ENCODE results near the gene PTPRG. TPM values are rescaled to one million over a fixed set of nuclear protein-coding genes. Genes with fewer than 3 reads are reported as not detected.

Gene PTPRG
- total RNA-seq, 1 donor from 2014 or later = 4.2 TPM

DNA sequence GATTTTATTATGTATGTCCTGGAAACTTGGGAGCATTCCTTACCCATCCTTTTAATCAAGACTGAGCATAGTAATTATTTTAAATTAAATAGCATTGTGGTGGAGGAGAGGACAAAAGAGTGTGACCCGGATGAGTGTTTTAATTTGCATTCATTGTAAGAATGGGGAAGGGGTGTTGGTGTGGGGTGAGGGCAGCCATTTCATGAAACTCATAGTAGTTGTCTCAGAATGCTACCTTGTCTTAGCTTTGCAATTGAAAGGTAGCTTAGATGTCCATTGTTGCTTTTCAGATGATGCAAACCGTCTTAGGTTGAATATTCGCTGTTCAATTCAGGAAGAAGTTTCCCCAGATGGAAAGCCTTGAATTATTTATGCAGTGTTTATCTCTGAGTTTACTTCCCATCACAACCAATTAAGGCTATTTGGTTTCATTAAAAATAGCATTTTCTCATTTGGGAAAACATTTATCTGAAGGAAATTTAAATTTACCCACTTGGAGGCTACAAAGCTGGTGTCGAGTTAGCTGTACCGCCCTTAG lies 483.6 kb downstream of the PTPRG start:
- no peaks in the 10 kb centered on the region for H3K36me3 Mint-ChIP-seq (ENCODE audit: low read depth)
- H3K27ac Mint-ChIP-seq = no peak overlapping the region
- H3K4me3 Mint-ChIP-seq = no peak overlapping the region
- H3K4me1 Mint-ChIP-seq = no peaks in the 10 kb centered on the region
- DNase-seq = no peak
- intact Hi-C loops (cut with micrococcal nuclease) = no loop called here
- no peaks in the 10 kb centered on the region for H3K9me3 Mint-ChIP-seq
- H3K27me3 Mint-ChIP-seq = no peaks in the 10 kb centered on the region

DNA sequence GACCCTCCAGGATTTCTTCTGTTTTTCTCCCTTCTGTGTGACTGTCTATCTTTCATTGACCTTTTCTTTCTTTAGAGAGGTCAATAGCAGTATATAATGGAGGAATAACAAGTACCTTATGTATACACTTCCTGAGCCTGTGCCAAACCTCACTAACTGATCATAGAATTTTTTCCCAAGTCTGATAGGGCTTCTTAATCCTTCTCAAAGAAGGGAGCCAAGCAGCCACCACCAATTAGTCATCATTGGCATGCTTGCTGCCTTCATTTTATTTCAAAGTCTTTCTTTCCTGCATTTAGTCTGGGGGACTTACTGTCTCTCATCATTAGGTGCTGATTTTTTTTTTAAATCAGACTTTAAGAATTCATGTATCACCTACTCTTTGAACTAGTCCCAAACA lies 485.0 kb downstream of the PTPRG start:
- H3K27me3 Mint-ChIP-seq = no peaks in the 10 kb centered on the region
- H3K36me3 Mint-ChIP-seq (ENCODE audit: low read depth) = no peaks in the 10 kb centered on the region
- intact Hi-C loops (cut with micrococcal nuclease) = no loop called here
- no peak overlapping the region for H3K4me3 Mint-ChIP-seq
- no peak overlapping the region for H3K27ac Mint-ChIP-seq
- no peaks in the 10 kb centered on the region for H3K9me3 Mint-ChIP-seq
- no peak for DNase-seq
- H3K4me1 Mint-ChIP-seq = no peaks in the 10 kb centered on the region

DNA sequence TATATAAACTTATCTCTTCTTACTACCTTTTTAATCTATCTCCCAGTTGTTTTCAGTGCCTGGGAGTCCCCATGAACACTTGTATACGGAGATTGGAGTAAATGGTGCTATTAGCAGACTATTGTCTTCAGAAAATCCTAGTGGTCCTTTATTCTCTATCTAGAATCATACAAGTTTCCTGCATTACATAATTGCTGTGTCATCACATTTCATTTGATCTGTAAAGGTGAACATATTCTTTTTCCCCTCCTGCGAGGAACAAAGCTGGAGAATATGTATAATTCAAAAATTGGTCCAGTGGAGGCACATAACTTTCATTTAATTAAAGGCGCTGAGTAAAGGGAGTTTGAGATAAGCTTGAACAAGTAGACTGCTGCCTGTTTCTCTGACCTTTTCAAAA lies 487.2 kb downstream of the PTPRG start:
- no peak overlapping the region for H3K4me3 Mint-ChIP-seq
- H3K9me3 Mint-ChIP-seq = no peaks in the 10 kb centered on the region
- DNase-seq = no peak
- no peaks in the 10 kb centered on the region for H3K36me3 Mint-ChIP-seq (ENCODE audit: low read depth)
- no peaks in the 10 kb centered on the region for H3K4me1 Mint-ChIP-seq
- H3K27ac Mint-ChIP-seq = no peak overlapping the region
- intact Hi-C loops (cut with micrococcal nuclease) = no loop called here
- H3K27me3 Mint-ChIP-seq = no peaks in the 10 kb centered on the region

DNA sequence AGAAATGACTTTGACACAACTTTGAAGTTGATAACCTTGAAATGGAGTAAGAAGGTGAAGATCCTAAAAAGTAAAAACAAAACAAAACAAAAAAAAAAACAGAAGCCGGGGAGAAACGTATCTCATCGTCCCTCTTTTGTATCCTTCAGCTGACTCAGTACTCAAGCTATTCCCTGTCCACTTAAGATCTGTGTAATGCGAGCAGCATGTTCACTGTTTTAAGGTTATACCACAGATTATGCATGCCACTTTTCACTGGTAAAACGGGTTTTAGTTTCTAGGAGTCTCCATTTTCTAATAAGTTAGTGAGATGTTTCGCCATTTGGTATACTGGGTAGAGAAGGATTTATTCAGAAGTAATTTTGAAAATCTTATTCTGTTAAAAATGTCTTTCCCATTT lies 487.7 kb downstream of the PTPRG start:
- H3K27ac Mint-ChIP-seq = no peak overlapping the region
- H3K4me3 Mint-ChIP-seq = no peak overlapping the region
- H3K27me3 Mint-ChIP-seq = no peaks in the 10 kb centered on the region
- intact Hi-C loops (cut with micrococcal nuclease) = no loop called here
- no peaks in the 10 kb centered on the region for H3K36me3 Mint-ChIP-seq (ENCODE audit: low read depth)
- H3K9me3 Mint-ChIP-seq = no peaks in the 10 kb centered on the region
- H3K4me1 Mint-ChIP-seq = no peaks in the 10 kb centered on the region
- no peak for DNase-seq

DNA sequence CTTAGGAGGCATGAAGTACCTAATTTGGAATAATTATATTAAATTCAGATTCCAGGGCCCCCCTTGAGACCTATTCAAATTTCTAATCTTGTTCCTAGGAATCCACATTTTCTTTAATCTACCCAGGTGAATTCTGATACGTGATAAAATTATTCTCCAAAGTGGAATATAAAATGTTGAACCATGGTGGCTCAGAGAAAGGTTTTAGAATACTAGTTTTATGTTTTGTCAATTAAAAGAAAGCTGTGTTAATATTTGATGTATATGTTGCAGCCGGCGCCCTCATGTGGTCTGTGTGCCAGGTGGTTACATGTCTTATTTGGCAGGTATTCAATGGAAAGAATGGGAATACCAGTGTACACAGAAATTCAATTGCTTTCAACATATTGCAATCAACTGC lies 490.1 kb downstream of the PTPRG start:
- Mint-ChIP-seq H3K4me1 (no peaks in the 10 kb centered on the region), H3K4me3 (no peak overlapping the region), H3K27me3 (no peaks in the 10 kb centered on the region), H3K27ac (no peak overlapping the region), H3K9me3 (no peaks in the 10 kb centered on the region), H3K36me3 (ENCODE audit: low read depth) (no peaks in the 10 kb centered on the region)
- no peak for DNase-seq
- intact Hi-C loops (cut with micrococcal nuclease) = no loop called here

DNA sequence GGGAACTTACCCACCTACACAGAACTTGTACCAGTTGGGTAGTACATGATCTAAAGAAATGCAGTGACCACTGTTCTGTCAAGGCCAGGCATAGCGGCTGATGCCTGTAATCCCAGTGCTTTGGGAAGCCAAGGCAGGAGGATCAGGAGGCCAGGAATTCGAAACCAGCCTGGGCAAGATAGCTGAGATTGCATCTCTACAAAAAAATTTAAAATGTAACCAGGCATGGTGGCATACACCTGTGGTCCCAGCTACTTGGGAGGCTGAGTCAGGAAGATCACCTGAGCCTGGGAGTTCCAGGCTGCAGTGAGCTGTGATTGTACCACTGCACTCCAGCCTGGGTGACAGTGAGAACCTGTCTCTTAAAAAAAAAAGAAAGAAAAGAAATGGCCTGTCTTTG lies 491.0 kb downstream of the PTPRG start:
- no peak overlapping the region for H3K27ac Mint-ChIP-seq
- no peaks in the 10 kb centered on the region for H3K27me3 Mint-ChIP-seq
- H3K9me3 Mint-ChIP-seq = no peaks in the 10 kb centered on the region
- no peaks in the 10 kb centered on the region for H3K4me1 Mint-ChIP-seq
- no peak overlapping the region for H3K4me3 Mint-ChIP-seq
- no peak for DNase-seq
- H3K36me3 Mint-ChIP-seq (ENCODE audit: low read depth) = no peaks in the 10 kb centered on the region
- intact Hi-C loops (cut with micrococcal nuclease) = no loop called here

DNA sequence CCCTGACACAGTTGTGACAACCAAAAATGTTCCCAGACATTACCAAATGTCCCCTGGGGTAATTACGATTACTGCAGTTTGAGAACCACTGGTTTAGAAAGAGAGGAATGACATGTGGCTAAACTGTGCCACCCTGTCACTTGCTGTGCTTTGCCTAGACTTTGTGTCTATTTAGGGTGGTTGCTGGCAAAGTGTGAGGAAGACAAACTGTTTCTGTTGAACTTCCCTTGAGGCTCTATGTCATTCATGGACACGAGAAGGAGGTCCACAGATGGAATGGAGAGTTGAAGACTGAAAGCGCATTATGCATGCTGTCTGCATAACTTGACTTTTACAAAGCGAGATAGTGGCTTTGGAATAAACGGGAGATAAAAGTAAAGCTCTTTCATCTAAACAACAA lies 495.3 kb downstream of the PTPRG start:
- Mint-ChIP-seq H3K36me3 (ENCODE audit: low read depth) (no peaks in the 10 kb centered on the region), H3K4me1 (no peaks in the 10 kb centered on the region), H3K27ac (no peak overlapping the region), H3K27me3 (no peaks in the 10 kb centered on the region), H3K9me3 (no peaks in the 10 kb centered on the region), H3K4me3 (no peak overlapping the region)
- intact Hi-C loops (cut with micrococcal nuclease) = no loop called here
- DNase-seq = no peak

DNA sequence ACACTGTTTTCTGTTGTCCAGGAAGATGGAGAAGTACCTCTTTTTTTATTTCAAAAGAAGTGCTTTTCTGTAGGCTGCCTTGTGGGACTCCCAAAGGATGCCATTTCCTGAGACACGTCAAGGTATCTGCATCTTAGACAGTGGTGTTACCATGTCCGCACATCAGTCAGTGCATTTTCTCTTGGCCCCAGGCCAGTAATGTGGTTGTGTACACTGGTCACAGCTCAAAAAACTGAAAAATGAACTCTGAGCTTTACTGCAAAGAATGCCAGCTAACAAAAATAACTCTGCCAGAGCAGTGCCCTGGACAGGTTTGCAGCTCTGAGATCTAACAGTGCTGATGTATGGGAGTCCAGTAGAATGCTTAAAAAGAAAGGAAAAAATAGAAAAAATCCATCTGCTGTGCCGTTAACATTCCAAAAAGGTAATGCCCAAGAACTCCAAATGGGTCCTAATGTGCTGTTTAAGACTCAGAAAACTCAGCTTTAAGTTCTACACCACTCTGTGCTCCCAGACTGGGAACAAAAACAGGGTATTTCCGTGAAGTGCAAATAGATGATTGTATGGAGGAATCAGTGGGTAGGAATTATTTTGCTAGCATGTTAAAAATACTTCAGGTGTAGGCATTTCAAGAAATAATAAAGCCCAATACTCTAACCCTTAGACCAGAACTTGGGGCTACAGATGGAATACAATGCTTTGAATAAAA lies 496.1 kb downstream of the PTPRG start:
- H3K36me3 Mint-ChIP-seq (ENCODE audit: low read depth) = no peaks in the 10 kb centered on the region
- H3K9me3 Mint-ChIP-seq = no peaks in the 10 kb centered on the region
- intact Hi-C loops (cut with micrococcal nuclease) = no loop called here
- H3K27ac Mint-ChIP-seq = no peak overlapping the region
- no peaks in the 10 kb centered on the region for H3K27me3 Mint-ChIP-seq
- no peak overlapping the region for H3K4me3 Mint-ChIP-seq
- no peak for DNase-seq
- no peaks in the 10 kb centered on the region for H3K4me1 Mint-ChIP-seq

DNA sequence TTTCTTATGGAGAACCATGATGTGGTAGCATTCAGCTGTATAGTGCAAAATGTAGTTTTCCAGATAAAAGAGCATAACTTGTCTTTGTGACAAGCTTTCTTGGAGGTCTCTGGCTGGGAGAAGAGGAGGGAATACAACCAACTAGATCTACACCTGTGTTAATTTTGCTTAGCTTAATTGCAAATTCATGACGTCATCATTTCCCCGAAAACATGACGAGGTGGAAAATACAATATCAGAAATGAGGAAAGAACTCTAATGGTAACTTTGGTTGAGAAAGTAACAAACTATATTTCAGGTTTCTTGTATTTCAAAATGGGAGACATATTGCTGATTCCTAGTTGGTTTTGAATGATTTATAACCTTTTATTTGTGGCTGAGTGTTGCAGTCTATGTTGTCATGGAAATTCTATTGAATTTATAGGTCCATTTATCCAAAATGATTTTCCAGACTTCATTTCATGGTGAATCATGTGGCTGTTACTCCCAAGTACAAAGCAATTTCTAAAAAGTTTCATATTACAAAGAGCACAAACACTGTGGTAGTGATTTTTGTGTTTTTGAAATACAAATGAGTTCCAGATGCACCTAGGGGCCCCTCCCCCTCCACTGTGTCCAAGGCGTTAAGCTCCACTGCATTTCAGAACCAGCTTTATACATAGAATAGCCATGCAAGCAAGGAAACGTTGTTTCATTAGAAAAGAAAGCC lies 504.8 kb downstream of the PTPRG start:
- no peaks in the 10 kb centered on the region for H3K9me3 Mint-ChIP-seq
- H3K27me3 Mint-ChIP-seq = no peaks in the 10 kb centered on the region
- H3K27ac Mint-ChIP-seq = no peak overlapping the region
- no peak for DNase-seq
- H3K36me3 Mint-ChIP-seq (ENCODE audit: low read depth) = no peaks in the 10 kb centered on the region
- no peak overlapping the region for H3K4me3 Mint-ChIP-seq
- H3K4me1 Mint-ChIP-seq = no peaks in the 10 kb centered on the region
- intact Hi-C loops (cut with micrococcal nuclease) = no loop called here

DNA sequence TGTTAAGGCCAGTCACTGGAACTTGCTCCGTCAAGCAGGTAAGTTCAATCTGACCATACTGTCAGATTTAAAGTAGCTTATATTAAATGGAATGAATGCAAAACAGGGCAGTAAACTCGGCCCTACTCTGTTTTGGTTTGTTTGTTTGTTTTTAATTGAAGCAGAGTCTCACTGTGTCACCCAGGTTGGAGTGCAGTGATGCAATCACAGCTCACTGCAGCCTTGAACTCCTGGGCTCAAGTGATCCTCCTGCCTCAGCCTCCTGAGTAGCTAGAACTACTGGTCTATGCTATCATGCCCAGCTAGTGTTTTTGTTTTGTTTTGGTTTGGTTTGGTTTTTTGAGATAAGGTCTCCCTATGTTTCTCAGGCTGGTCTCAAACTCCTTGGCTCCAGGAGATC lies 507.0 kb downstream of the PTPRG start:
- H3K4me1 Mint-ChIP-seq = no peaks in the 10 kb centered on the region
- no peak for DNase-seq
- no peak overlapping the region for H3K4me3 Mint-ChIP-seq
- no peaks in the 10 kb centered on the region for H3K36me3 Mint-ChIP-seq (ENCODE audit: low read depth)
- H3K27ac Mint-ChIP-seq = no peak overlapping the region
- H3K9me3 Mint-ChIP-seq = no peaks in the 10 kb centered on the region
- no peaks in the 10 kb centered on the region for H3K27me3 Mint-ChIP-seq
- intact Hi-C loops (cut with micrococcal nuclease) = no loop called here

DNA sequence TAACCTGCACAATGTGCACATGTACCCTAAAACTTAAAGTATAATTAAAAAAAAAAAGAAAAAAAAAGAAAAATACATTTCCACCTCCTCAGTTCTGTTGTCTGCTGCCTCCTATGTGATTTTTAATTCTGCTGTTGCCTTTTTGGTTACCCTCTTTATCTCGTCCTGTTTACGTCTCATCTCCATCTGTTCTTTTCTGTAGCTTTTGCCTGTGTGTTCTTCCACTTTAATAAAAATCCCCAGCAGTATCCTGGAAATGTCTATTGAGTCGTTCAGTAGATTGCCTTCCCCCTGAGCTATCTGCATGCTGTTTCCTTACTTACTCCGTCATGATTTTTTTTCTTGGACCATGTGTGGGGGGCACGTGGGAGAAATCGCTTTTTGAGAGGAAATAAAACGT lies 509.5 kb downstream of the PTPRG start:
- Mint-ChIP-seq H3K36me3 (ENCODE audit: low read depth) (no peaks in the 10 kb centered on the region), H3K9me3 (no peaks in the 10 kb centered on the region), H3K4me3 (no peak overlapping the region), H3K4me1 (no peaks in the 10 kb centered on the region), H3K27me3 (no peaks in the 10 kb centered on the region), H3K27ac (no peak overlapping the region)
- intact Hi-C loops (cut with micrococcal nuclease) = no loop called here
- DNase-seq = no peak

DNA sequence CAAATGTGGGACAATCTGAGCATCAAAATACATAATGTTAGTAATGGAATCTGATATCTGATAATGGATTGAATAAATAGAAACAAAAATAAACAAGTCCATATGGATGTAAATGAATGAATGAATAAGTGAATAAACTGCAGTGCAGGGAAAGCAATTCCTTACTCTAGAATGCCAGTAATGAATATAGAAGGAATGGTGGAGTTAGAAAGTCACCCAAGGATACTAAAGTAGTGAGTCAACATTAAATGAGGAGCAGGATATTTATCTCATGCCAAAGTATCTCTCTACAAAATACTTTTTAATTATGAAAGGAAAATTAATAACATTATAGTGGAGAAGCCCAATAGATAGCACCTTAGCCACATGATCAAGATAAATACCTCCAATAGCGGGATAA lies 511.7 kb downstream of the PTPRG start:
- no peaks in the 10 kb centered on the region for H3K36me3 Mint-ChIP-seq (ENCODE audit: low read depth)
- no peak for DNase-seq
- no peak overlapping the region for H3K27ac Mint-ChIP-seq
- H3K4me1 Mint-ChIP-seq = no peaks in the 10 kb centered on the region
- H3K27me3 Mint-ChIP-seq = no peaks in the 10 kb centered on the region
- H3K4me3 Mint-ChIP-seq = no peak overlapping the region
- no peaks in the 10 kb centered on the region for H3K9me3 Mint-ChIP-seq
- intact Hi-C loops (cut with micrococcal nuclease) = no loop called here

DNA sequence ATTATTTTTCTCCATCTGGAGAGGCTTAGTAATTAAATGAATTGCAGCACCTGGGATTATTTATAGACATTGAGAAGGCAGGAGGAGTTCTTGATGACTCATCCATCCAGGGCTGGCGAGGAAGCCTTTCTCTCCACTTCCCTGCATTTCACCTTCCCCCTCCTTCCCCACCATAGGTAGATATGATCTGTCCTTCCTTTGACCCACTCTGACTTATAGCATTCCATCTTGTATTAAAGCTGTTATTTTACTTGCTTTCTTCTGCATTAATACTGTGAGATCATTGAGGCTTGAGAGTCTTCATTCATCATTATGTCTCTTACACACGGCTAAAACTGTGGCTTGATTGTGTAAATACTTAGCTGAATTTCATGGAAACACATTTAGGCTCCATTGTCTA lies 523.2 kb downstream of the PTPRG start:
- H3K27ac Mint-ChIP-seq = no peak overlapping the region
- no peaks in the 10 kb centered on the region for H3K36me3 Mint-ChIP-seq (ENCODE audit: low read depth)
- H3K27me3 Mint-ChIP-seq = peaks cover 1% of the 10 kb centered on the region
- DNase-seq = no peak
- no peaks in the 10 kb centered on the region for H3K9me3 Mint-ChIP-seq
- H3K4me1 Mint-ChIP-seq = no peaks in the 10 kb centered on the region
- H3K4me3 Mint-ChIP-seq = no peak overlapping the region
- intact Hi-C loops (cut with micrococcal nuclease) = no loop called here

DNA sequence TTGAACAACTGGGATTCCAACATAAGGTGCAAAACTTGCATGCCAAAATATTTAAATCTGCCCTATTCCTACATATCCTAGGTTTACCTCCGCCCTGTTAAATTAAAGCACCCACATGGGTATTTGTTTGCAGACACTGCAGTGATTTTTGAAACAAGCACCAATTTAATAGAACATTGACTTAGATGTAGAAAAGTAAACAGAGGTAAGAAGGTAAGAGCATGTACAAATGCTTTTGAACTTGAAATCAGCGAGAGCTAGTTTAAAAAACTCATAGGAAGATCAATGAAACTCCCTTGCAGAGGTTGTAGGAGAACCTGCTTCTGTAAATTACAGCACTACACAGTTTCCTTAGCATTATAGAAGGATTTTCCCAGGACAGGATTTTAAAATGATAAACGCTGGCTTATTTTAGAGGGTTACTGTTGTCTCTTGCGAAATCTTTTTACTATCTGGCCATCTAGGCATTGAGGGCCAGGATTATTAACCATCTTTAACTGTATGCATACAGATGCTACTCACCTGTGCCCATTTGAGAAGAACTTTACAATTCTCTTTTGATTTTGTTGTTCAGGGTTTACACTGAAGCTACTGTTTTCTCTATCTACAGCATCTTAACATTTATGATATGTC lies 527.2 kb downstream of the PTPRG start:
- Mint-ChIP-seq H3K27me3 (peaks cover 1% of the 10 kb centered on the region), H3K4me3 (no peak overlapping the region), H3K27ac (no peak overlapping the region), H3K9me3 (no peaks in the 10 kb centered on the region), H3K36me3 (ENCODE audit: low read depth) (no peaks in the 10 kb centered on the region), H3K4me1 (no peaks in the 10 kb centered on the region)
- DNase-seq = no peak
- intact Hi-C loops (cut with micrococcal nuclease) = no loop called here

Data from activated CD4-positive, alpha-beta T cell treated with anti-CD3 and anti-CD28 coated beads, Interleukin-2, amount 10 ng/mL, durations not matched to agents 24 days and 14 days (primary cell).